ENCODE measurements around the gene NFATC2IP.

NFATC2IP gene

DNA sequence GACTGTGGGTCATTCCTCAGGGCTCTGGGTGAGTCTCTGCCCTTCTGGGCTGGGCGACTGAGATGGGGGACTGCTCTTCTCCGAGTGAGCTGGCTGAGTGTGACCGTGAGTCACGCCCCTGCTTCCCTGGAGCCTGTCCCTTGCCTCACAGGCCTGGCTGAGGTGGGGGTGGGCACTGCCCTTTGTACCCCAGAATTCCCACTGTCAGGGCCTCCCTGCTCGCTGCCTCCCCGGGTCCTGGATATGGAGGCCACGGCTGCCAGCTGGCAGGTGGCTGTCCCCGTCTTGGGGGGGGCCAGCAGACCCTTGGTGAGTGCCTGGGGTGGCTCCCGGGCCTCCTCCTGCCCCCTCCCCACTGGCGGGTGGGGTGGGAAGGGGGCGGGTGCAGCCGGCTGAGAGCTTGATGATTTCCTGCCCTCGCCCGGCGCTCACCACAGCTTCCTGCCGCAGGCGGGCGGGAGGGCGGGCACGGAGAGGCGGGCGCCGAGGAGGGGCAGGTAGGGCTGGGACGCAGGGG is 33.9 kb downstream of the NFATC2IP start, which contains the start of gene LAT:
TSS of gene LAT (plus strand) at position 434 of the 517 bp plus-strand sequence. CDS start 366 bp downstream, outside the sequence.
- TF ChIP-seq CTCF (IDR thresholded peaks at IDR 0.05; ENCODE audit: extremely low read depth, missing control alignments): no peak
- DNase-seq (ENCODE audit: low spot score): peak; percentile 55

GRCh38 chr16:28985211-28986041 is 34.7 kb downstream of the NFATC2IP start:
- TF ChIP-seq CTCF (IDR thresholded peaks at IDR 0.05; ENCODE audit: extremely low read depth, missing control alignments): no peak
- DNase-seq (ENCODE audit: low spot score): no peak

GRCh38 chr16:28986046-28986445 is 35.3 kb downstream of the NFATC2IP start:
- TF ChIP-seq CTCF (IDR thresholded peaks at IDR 0.05; ENCODE audit: extremely low read depth, missing control alignments): no peak
- no peak for DNase-seq (ENCODE audit: low spot score)

DNA sequence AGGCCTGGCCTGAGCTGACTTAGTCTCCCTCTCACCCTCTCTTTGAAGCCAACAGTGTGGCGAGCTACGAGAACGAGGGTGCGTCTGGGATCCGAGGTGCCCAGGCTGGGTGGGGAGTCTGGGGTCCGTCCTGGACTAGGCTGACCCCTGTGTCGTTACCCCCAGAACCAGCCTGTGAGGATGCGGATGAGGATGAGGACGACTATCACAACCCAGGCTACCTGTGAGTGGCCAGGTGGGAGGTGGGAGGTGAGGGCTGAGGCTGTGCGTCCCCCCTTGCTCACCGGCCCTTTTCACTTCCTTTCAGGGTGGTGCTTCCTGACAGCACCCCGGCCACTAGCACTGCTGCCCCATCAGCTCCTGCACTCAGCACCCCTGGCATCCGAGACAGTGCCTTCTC is 35.8 kb downstream of the NFATC2IP start:
- DNase-seq (ENCODE audit: low spot score): no peak
- TF ChIP-seq CTCF (IDR thresholded peaks at IDR 0.05; ENCODE audit: extremely low read depth, missing control alignments): no peak

- no peak for DNase-seq (ENCODE audit: low spot score)
- no peak for TF ChIP-seq CTCF (IDR thresholded peaks at IDR 0.05; ENCODE audit: extremely low read depth, missing control alignments)
Observed at GRCh38 chr16:28987170-28987853, 36.6 kb downstream of the NFATC2IP start.

DNA sequence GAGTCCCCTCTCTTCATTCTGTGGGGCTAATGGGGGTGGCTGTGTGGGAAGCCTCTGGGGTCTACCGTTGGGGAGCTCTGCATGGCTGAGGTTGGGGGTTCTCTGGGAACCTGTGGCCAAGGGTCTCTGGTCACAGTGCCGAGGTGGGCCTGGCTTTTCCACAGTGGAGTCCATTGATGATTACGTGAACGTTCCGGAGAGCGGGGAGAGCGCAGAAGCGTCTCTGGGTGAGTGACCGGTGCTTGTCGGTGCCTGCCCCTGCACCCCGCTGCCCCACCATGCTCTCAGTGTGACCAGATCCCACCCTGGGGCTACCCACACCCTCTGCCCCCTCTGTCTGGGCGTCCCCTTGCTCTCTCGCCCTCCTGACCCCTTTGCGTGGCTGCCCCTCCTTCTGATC is 38.6 kb downstream of the NFATC2IP start:
- no peak for DNase-seq (ENCODE audit: low spot score)
- no peak for TF ChIP-seq CTCF (IDR thresholded peaks at IDR 0.05; ENCODE audit: extremely low read depth, missing control alignments)
